MM.1S (cell line): ENCODE results near the gene PICALM.

Experiments
- DNase-seq: peaks from one replicate; pipeline ENCODE4 v3.0.0-alpha.2; 2015
- H2AFZ ChIP-seq: fragments of 300-600 bp; sonication (generic); 2 replicates; pipeline ENCODE4 v1.6.0; 2016; ENCODE audit warnings: antibody characterized with exemption, low read length
- H3F3A ChIP-seq: fragments of 300-600 bp; sonication (generic); 2 replicates; pipeline ENCODE4 v1.6.1; 2016; ENCODE audit warnings: mild to moderate bottlenecking, antibody characterized with exemption, low read length, moderate library complexity, mixed read lengths; ENCODE audit not compliant: insufficient read depth
- H3K27ac ChIP-seq: fragments of 300-600 bp; sonication (generic); 2 replicates; pipeline ENCODE4 v1.5.1; 2016; ENCODE audit warnings: mild to moderate bottlenecking, low read length
- H3K27me3 ChIP-seq: fragments of 300-600 bp; sonication (generic); replicated peaks from 2 replicates; pipeline ENCODE4 v1.6.0; 2016; ENCODE audit warnings: low read length; ENCODE audit not compliant: insufficient read depth
- H3K36me3 ChIP-seq: fragments of 300-600 bp; sonication (generic); replicated peaks from 2 replicates; pipeline ENCODE4 v1.6.1; 2016; ENCODE audit warnings: mild to moderate bottlenecking, low read length, mixed read lengths; ENCODE audit not compliant: insufficient read depth
- H3K4me1 ChIP-seq: fragments of 300-600 bp; sonication (generic); 2 replicates; pipeline ENCODE4 v1.6.1; 2016; ENCODE audit warnings: low read length, mixed read lengths
- H3K4me2 ChIP-seq: fragments of 300-600 bp; sonication (generic); 2 replicates; pipeline ENCODE4 v1.6.0; 2016; ENCODE audit warnings: low read depth, low read length
- H3K4me3 ChIP-seq: fragments of 300-600 bp; sonication (generic); 2 replicates; pipeline ENCODE4 v1.5.1; 2016; ENCODE audit warnings: low read length, mixed read lengths
- H3K79me2 ChIP-seq: fragments of 300-600 bp; sonication (generic); 2 replicates; pipeline ENCODE4 v1.6.1; 2016; ENCODE audit warnings: mixed run types, low read length, mixed read lengths
- H3K9ac ChIP-seq: fragments of 300-600 bp; sonication (generic); 2 replicates; pipeline ENCODE4 v1.6.1; 2016; ENCODE audit warnings: low read length, mixed read lengths
- H3K9me2 ChIP-seq: fragments of 300-600 bp; sonication (generic); replicated peaks from 2 replicates; pipeline ENCODE4 v1.6.1; 2016; ENCODE audit warnings: mild to moderate bottlenecking, low read length, mixed read lengths; ENCODE audit not compliant: insufficient read depth
- H3K9me3 ChIP-seq: fragments of 300-600 bp; sonication (generic); replicated peaks from 2 replicates; pipeline ENCODE4 v1.6.1; 2016; ENCODE audit warnings: mild to moderate bottlenecking, low read length, mixed read lengths; ENCODE audit not compliant: insufficient read depth
- H4K20me1 ChIP-seq: fragments of 300-600 bp; sonication (generic); 2 replicates; pipeline ENCODE4 v1.6.1; 2016; ENCODE audit warnings: mild to moderate bottlenecking, low read length, moderate library complexity, mixed read lengths; ENCODE audit not compliant: insufficient read depth
- EZH2 ChIP-seq: fragments of 300-600 bp; sonication (generic); optimal IDR thresholded peaks from 2 replicates; pipeline ENCODE3; 2017; ENCODE audit warnings: low read depth, mild to moderate bottlenecking, antibody characterized with exemption, low read length, mixed read lengths
- EZH2phosphoT487 ChIP-seq: fragments of 300-600 bp; sonication (generic); IDR thresholded peaks from 2 replicates; pipeline ENCODE4 v1.6.1; 2018; ENCODE audit warnings: antibody characterized with exemption, low read length
- TF ChIP-seq, protein P1 (sequence below): fragments of 300-600 bp; sonication (generic); IDR thresholded peaks from 2 replicates; pipeline ENCODE4 v1.5.1; 2016; ENCODE audit warnings: antibody characterized with exemption, low read length, mixed read lengths

Gene PICALM, protein sequence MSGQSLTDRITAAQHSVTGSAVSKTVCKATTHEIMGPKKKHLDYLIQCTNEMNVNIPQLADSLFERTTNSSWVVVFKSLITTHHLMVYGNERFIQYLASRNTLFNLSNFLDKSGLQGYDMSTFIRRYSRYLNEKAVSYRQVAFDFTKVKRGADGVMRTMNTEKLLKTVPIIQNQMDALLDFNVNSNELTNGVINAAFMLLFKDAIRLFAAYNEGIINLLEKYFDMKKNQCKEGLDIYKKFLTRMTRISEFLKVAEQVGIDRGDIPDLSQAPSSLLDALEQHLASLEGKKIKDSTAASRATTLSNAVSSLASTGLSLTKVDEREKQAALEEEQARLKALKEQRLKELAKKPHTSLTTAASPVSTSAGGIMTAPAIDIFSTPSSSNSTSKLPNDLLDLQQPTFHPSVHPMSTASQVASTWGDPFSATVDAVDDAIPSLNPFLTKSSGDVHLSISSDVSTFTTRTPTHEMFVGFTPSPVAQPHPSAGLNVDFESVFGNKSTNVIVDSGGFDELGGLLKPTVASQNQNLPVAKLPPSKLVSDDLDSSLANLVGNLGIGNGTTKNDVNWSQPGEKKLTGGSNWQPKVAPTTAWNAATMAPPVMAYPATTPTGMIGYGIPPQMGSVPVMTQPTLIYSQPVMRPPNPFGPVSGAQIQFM

DNA sequence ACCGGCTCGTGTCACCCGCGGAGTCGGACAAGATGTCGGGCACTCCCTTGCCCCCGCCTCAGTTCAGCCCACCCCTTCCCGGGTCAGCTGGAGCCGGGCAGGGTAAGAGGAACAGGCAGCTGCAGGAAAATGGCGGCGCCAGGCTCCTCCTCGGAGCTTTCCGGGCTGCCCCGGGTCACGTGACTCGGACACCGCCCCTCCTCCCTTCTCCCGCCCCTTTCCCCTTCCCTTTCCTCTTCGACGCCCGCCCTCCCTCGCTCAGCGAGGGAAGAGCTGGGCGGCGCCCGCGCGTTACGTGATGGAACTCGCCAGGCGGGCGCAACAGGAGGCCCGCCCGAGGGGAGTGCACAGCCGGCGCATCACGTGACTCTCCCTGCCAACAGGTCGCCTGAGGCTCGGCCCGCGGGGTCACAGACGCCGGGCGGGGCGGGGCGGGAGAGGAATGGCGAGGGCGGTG, at the start of gene PICALM:
Gene PICALM, minus strand, starts transcription at position 134 of the 457 bp plus-strand sequence. CDS start 304 bp downstream, outside the sequence.
- Histone ChIP-seq H3K27me3 (no peaks in the 10 kb centered on the region), H3K79me2 (peaks cover 50% of the 10 kb centered on the region), H3K4me1 (peaks cover 17% of the 10 kb centered on the region), H3K36me3 (no peaks in the 10 kb centered on the region), H3F3A (peaks cover 20% of the 10 kb centered on the region), H3K9ac (peak within 1 kb of the TSS; percentile 80), H3K27ac (peak within 1 kb of the TSS; percentile 91), H3K4me3 (peak within 1 kb of the TSS; percentile 97), H3K9me3 (no peaks in the 10 kb centered on the region), H3K9me2 (no peaks in the 10 kb centered on the region), H2AFZ (peak within 1 kb of the TSS; percentile 53), H3K4me2 (peak within 1 kb of the TSS; percentile 81), H4K20me1 (peaks cover 33% of the 10 kb centered on the region)
- TF ChIP-seq, protein P1, sequence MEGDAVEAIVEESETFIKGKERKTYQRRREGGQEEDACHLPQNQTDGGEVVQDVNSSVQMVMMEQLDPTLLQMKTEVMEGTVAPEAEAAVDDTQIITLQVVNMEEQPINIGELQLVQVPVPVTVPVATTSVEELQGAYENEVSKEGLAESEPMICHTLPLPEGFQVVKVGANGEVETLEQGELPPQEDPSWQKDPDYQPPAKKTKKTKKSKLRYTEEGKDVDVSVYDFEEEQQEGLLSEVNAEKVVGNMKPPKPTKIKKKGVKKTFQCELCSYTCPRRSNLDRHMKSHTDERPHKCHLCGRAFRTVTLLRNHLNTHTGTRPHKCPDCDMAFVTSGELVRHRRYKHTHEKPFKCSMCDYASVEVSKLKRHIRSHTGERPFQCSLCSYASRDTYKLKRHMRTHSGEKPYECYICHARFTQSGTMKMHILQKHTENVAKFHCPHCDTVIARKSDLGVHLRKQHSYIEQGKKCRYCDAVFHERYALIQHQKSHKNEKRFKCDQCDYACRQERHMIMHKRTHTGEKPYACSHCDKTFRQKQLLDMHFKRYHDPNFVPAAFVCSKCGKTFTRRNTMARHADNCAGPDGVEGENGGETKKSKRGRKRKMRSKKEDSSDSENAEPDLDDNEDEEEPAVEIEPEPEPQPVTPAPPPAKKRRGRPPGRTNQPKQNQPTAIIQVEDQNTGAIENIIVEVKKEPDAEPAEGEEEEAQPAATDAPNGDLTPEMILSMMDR, result no peak
- TF ChIP-seq EZH2phosphoT487, result no peak
- peak; percentile 100 for DNase-seq

DNA sequence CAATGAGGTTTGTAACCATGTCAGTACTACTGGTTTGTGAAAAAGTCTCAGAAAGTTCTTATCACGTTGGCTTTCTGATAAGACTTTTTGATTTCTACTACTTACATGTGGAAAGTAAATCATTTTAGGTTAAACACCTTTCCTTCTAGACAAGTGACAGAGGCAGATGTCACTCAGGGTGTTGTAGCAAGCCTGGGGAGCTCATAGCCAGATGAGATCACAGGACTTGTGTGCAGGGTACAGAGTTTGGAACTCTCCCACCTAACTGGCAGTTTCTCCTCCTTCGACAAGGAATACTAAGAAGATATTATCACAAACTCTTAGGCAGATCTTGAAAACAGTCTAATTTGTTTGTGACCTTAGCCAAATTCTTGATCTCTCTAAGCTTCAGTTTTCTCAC, 49.4 kb upstream of the PICALM start:
- Histone ChIP-seq H3K9me3 (no peaks in the 10 kb centered on the region), H3K4me2 (no peak overlapping the region), H3F3A (no peaks in the 10 kb centered on the region), H3K9ac (no peak overlapping the region), H2AFZ (no peak overlapping the region), H3K9me2 (no peaks in the 10 kb centered on the region), H3K4me1 (peaks cover 22% of the 10 kb centered on the region), H3K79me2 (no peaks in the 10 kb centered on the region), H3K27ac (no peak overlapping the region), H3K27me3 (no peaks in the 10 kb centered on the region), H3K36me3 (no peaks in the 10 kb centered on the region), H3K4me3 (no peak overlapping the region), H4K20me1 (no peaks in the 10 kb centered on the region)
- DNase-seq, result no peak
- TF ChIP-seq EZH2phosphoT487, result no peak
- no peak for TF ChIP-seq EZH2
- TF ChIP-seq, protein P1, result no peak

DNA sequence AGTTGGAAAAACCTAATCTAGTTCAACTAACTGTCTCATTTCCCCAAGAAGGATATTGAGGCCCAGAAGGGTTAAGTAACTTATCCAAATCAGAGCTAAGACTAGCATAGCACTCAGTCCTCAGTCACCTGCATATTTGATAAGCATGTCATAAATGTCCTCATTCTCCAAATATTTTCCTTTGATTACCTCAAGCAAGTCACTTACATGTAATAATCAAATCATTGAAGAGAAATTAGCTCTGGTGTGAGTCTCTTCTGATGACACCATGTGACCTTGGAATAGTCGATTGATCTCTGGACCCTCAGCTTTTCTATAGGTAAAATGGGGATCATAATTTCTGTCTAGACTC, 48.8 kb upstream of the PICALM start:
- TF ChIP-seq EZH2phosphoT487 (no peak), EZH2 (no peak)
- TF ChIP-seq, protein P1, result no peak
- no peaks in the 10 kb centered on the region for H3K9me2 ChIP-seq
- no peaks in the 10 kb centered on the region for H3K27me3 ChIP-seq
- H4K20me1 ChIP-seq, result no peaks in the 10 kb centered on the region
- H3K4me1 ChIP-seq, result peaks cover 18% of the 10 kb centered on the region
- no peak overlapping the region for H3K27ac ChIP-seq
- no peaks in the 10 kb centered on the region for H3F3A ChIP-seq
- H3K4me3 ChIP-seq, result no peak overlapping the region
- no peaks in the 10 kb centered on the region for H3K36me3 ChIP-seq
- H3K9me3 ChIP-seq, result no peaks in the 10 kb centered on the region
- H3K9ac ChIP-seq, result no peak overlapping the region
- no peak overlapping the region for H3K4me2 ChIP-seq
- no peaks in the 10 kb centered on the region for H3K79me2 ChIP-seq
- DNase-seq, result no peak
- H2AFZ ChIP-seq, result no peak overlapping the region
